Ascending aorta (tissue), 2 donors: ENCODE data around the gene MPRIP. TPM values are rescaled to one million over a fixed set of nuclear protein-coding genes. Genes with fewer than 3 reads are reported as not detected.

Experiments used
- DNase-seq, 2 donors: peaks; one replicate each; pipeline ENCODE4 v3.0.0-alpha.2; 2019; ENCODE audit warnings: low spot score in 2 of 2
- H3K27ac ChIP-seq, 2 donors: fragments of 200-600 bp; sonication (generic); one replicate each; pipeline ENCODE4 v1.5.1; 2016 to 2017; ENCODE audit warnings: mild to moderate bottlenecking in 1 of 2
- H3K27me3 ChIP-seq: fragments of 200-600 bp; sonication (generic); one replicate; pipeline ENCODE4 v1.5.1; 2017
- H3K36me3 ChIP-seq, 2 donors: fragments of 200-600 bp; sonication (generic); one replicate each; pipeline ENCODE4 v1.5.1; 2016
- H3K4me1 ChIP-seq, 2 donors: fragments of 200-600 bp; sonication (generic); one replicate each; pipeline ENCODE4 v1.5.1; 2016 to 2017; ENCODE audit warnings: mild to moderate bottlenecking in 1 of 2
- H3K4me3 ChIP-seq, 2 donors: fragments of 200-600 bp; sonication (generic); one replicate each; pipeline ENCODE4 v1.5.1; 2016 to 2017; ENCODE audit warnings: mild to moderate bottlenecking in 1 of 2
- H3K9me3 ChIP-seq, 2 donors: fragments of 200-600 bp; sonication (generic); one replicate each; pipeline ENCODE4 v1.5.1; 2016
- intact Hi-C: fragments of 100-400 bp; cut with DNase I; formaldehyde crosslinking; loops from one replicate; pipeline ENCODE4 v1.15.1; 2023
- total RNA-seq: library from RNA; depleted of rRNA; stranded (reverse); fragments of >200 nt; gene quantifications from one replicate; pipeline ENCODE4 v1.1.0, GENCODE V29; 2016
- TF ChIP-seq, protein P1 (sequence below), 3 experiments: fragments of 200-600 bp in 2 of 3; fragments of 450-650 bp in 1 of 3; sonication (generic) in 2 of 3; IDR thresholded peaks; one replicate each; pipeline ENCODE4 v1.5.1; 2016 to 2019; ENCODE audit warnings: antibody characterized with exemption in 3 of 3, mild to moderate bottlenecking in 1 of 3, moderate library complexity in 1 of 3

MPRIP gene
- total RNA-seq, 1 donor from 2014 or later = 246 TPM

DNA sequence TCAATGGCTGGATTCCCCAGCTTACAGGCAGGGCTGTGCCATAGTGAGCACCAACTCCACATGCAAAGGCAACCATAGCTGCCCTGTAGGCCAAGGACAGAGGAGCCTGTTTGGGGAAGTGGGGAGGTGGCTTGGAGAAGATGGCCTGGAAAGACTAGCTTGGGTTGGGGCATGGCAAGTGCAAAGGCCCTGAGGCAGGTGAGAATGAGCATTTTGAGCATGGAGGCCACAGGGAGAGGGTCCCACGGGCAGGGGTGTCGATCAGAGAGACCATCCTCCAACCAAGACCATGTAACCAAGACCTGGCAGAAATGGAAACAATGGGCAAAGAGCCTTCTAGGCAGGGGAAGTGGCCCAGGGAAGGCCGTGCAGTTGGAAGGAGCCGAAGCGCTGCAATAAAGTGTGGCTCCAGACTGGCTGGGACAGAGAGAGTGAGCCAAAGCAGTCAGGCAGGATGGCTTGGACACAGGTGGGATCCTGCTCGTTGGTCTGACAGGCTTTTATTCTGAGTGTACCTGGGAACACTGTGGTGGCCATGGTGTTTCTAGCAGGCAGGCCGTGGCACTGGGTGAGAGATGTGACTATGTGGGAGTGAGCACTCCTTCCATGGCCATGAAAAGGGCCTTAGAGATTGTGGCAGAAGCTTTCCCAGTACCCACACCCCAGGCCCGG is 24.8 kb upstream of the MPRIP start:
- DNase-seq = no peak
- Histone ChIP-seq H3K36me3 (no peaks in the 10 kb centered on the region), H3K9me3 (no peaks in the 10 kb centered on the region), H3K4me3 (no peak overlapping the region), H3K4me1 (peaks cover 0 to 11% of the 10 kb centered on the region in 2 donors), H3K27me3 (no peaks in the 10 kb centered on the region), H3K27ac (no peak overlapping the region)
- intact Hi-C loops = no loop called here
- TF ChIP-seq, protein P1, sequence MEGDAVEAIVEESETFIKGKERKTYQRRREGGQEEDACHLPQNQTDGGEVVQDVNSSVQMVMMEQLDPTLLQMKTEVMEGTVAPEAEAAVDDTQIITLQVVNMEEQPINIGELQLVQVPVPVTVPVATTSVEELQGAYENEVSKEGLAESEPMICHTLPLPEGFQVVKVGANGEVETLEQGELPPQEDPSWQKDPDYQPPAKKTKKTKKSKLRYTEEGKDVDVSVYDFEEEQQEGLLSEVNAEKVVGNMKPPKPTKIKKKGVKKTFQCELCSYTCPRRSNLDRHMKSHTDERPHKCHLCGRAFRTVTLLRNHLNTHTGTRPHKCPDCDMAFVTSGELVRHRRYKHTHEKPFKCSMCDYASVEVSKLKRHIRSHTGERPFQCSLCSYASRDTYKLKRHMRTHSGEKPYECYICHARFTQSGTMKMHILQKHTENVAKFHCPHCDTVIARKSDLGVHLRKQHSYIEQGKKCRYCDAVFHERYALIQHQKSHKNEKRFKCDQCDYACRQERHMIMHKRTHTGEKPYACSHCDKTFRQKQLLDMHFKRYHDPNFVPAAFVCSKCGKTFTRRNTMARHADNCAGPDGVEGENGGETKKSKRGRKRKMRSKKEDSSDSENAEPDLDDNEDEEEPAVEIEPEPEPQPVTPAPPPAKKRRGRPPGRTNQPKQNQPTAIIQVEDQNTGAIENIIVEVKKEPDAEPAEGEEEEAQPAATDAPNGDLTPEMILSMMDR (IDR thresholded peaks at IDR 0.05) = no peak

DNA sequence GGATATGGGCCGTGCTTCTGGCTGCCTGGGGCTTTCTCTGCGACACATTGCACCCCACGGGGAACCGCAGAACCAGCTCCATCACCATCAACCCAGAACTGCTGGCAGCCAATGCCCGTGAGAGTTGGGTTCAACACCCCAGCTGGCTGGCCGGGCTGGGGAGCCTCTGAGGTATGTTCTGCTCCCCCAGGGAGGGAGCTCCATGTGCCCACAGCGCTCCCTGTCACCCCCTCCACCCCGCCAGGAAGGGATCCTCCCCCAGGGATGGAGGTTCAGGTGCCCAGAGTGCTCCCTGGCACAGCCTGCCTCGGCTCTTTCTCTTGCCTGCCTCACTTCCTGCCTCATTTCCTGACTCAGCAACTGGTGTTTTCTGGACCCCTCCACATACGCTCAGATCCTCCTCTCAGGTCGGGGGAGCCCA is 24.2 kb upstream of the MPRIP start:
- Histone ChIP-seq H3K4me3 (no peak overlapping the region), H3K9me3 (no peaks in the 10 kb centered on the region), H3K4me1 (peaks cover 0 to 11% of the 10 kb centered on the region in 2 donors), H3K27ac (no peak overlapping the region), H3K36me3 (no peaks in the 10 kb centered on the region), H3K27me3 (no peaks in the 10 kb centered on the region)
- TF ChIP-seq, protein P1 (IDR thresholded peaks at IDR 0.05) = no peak
- no peak for DNase-seq
- intact Hi-C loops = no loop called here

DNA sequence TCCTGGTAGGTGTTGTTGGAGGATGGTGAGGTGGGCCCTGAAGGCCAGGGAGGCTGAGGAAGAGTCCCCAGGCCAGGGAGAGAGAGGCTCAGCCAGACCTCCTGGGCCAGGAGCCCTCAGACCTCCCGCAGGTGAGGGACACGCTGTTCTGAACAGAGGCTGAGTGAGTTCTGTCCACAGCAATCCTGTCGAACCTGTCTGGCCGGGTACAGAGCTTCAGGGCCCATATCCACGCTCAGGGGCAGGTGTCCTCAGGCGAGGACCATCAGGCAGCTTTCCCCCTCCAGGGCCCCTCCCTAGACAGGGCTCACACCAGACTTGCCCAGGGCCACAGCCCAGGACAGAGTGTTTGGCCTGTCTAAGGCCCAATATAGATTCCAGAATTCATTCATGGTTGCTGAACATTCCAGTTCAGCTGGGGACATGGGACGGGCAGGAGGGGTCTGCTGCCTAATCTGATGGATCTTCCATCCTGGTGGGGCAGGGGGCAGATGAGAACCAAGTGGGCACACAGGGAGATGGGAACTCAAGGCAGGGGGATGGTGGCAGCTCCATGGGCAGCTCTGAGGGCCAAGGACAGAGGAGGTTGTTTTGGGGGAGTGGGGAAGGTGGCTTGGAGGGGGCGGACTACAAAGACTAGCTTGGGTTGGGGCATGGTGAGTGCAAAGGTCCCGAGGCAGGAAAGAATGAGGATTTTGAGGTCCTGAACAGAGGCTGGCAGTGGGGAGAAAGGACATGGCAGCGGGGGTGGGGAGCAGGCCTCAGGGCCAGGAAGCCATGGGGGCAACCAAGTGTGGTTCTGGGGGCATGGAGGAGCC is 23.4 kb upstream of the MPRIP start:
- no peak for DNase-seq
- H3K4me1 ChIP-seq = peaks cover 0 to 11% of the 10 kb centered on the region in 2 donors
- H3K9me3 ChIP-seq = no peaks in the 10 kb centered on the region
- no peak overlapping the region for H3K4me3 ChIP-seq
- H3K36me3 ChIP-seq = no peaks in the 10 kb centered on the region
- no peak overlapping the region for H3K27ac ChIP-seq
- TF ChIP-seq, protein P1 (IDR thresholded peaks at IDR 0.05) = no peak
- H3K27me3 ChIP-seq = no peaks in the 10 kb centered on the region
- intact Hi-C loops = no loop called here

DNA sequence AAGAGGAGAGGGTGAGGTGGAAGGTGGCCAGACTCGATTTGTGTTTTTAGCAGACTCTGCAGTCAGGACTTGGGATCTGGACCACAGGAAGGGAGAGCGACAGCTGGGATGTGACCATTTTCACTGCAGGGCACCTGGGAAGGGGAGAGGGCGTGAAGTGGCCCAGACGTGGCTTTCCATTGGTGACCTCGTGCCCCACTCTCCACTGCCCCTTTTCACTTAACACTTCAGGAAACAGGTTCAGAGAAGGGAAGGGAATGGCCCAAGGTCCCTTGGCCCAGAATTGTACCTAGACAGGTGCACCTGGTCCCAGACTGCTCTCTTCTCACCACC is 22.9 kb upstream of the MPRIP start:
- TF ChIP-seq, protein P1 (IDR thresholded peaks at IDR 0.05) = no peak
- H3K36me3 ChIP-seq = no peaks in the 10 kb centered on the region
- H3K4me1 ChIP-seq = peaks cover 0 to 11% of the 10 kb centered on the region in 2 donors
- no peak for DNase-seq
- H3K9me3 ChIP-seq = no peaks in the 10 kb centered on the region
- intact Hi-C loops = no loop called here
- no peak overlapping the region for H3K27ac ChIP-seq
- no peaks in the 10 kb centered on the region for H3K27me3 ChIP-seq
- no peak overlapping the region for H3K4me3 ChIP-seq

DNA sequence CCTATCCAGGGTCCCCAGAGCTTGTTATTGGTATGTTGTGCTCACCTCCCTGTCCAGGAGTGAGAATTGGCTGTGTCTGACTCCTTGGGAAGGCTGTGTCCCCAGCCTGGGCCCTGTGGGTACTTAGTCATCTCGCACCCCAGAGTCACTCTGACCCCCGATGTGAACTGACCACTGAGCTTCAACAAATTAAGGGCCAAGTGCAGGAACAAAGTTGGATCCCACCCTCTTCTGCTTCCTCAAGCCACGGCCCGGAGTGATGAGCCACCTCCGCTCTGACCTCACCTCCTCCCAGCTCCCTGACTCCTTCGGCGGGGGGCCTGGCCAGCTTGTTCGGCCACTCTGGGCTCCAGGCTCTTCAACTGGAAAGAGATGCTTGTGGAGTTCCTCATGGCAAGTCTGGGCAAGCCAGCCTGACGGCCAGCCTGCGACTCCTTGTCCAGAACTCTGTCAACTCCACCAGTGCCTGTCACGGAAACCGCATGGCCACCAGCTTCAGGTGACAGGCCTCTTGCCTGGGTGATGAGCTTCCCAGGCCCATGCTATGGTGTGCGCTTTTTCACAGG is 22.3 kb upstream of the MPRIP start:
- H3K4me3 ChIP-seq = no peak overlapping the region
- intact Hi-C loops = no loop called here
- H3K27me3 ChIP-seq = no peaks in the 10 kb centered on the region
- TF ChIP-seq, protein P1 (IDR thresholded peaks at IDR 0.05) = no peak
- no peaks in the 10 kb centered on the region for H3K36me3 ChIP-seq
- DNase-seq = no peak
- H3K4me1 ChIP-seq = peaks cover 0 to 11% of the 10 kb centered on the region in 2 donors
- H3K27ac ChIP-seq = no peak overlapping the region
- H3K9me3 ChIP-seq = no peaks in the 10 kb centered on the region
